Osteoblast (primary cell): ENCODE measurements around the gene RBM33. TPM values are rescaled to one million over a fixed set of nuclear protein-coding genes. Genes with fewer than 3 reads are reported as not detected.
"Not testable (repeated sequence)": the region's sequence is repeated elsewhere in the genome, so short reads cannot be mapped to it uniquely, and the experiment has no call there.

Source experiments
- DNase-seq: peaks from one replicate; pipeline ENCODE4 v3.0.0; 2011; ENCODE audit warnings: low spot score, mixed read lengths; ENCODE audit not compliant: insufficient read length; ENCODE audit errors: missing footprints
- H2AFZ ChIP-seq: 2 replicates; pipeline ENCODE4 v1.6.0; 2011; ENCODE audit warnings: mild to moderate bottlenecking, low read length
- H3K27ac ChIP-seq: 2 replicates; pipeline ENCODE4 v1.5.1; 2011; ENCODE audit warnings: mild to moderate bottlenecking, low read depth, low read length, moderate library complexity
- H3K27me3 ChIP-seq: 2 replicates; pipeline ENCODE4 v1.6.0; 2012; ENCODE audit warnings: mild to moderate bottlenecking, control low read depth, inconsistent platforms, low read length, moderate library complexity; ENCODE audit not compliant: insufficient read depth
- H3K36me3 ChIP-seq: 2 replicates; pipeline ENCODE4 v1.5.1; 2011; ENCODE audit warnings: mild to moderate bottlenecking, low read length, control low read depth, moderate library complexity; ENCODE audit not compliant: insufficient read depth
- H3K4me1 ChIP-seq: 2 replicates; pipeline ENCODE4 v1.5.1; 2011; ENCODE audit warnings: mild to moderate bottlenecking, low read length, control low read depth, moderate library complexity; ENCODE audit not compliant: insufficient read depth
- H3K4me2 ChIP-seq: 2 replicates; pipeline ENCODE4 v1.6.0; 2011; ENCODE audit warnings: mild to moderate bottlenecking, low read length; ENCODE audit not compliant: insufficient read depth
- H3K4me3 ChIP-seq: fragments of 200-600 bp; sonication (generic); 3 replicates; pipeline ENCODE4 v1.5.1; 2012; ENCODE audit warnings: mild to moderate bottlenecking, low read length, inconsistent platforms; ENCODE audit not compliant: insufficient read depth
- H3K79me2 ChIP-seq: 2 replicates; pipeline ENCODE4 v1.6.0; 2012; ENCODE audit warnings: mild to moderate bottlenecking, low read length, control low read depth, inconsistent platforms; ENCODE audit not compliant: insufficient read depth
- H3K9me3 ChIP-seq: 2 replicates; pipeline ENCODE4 v1.5.1; 2011; ENCODE audit warnings: low read depth, low read length, control low read depth
- H4K20me1 ChIP-seq: 2 replicates; pipeline ENCODE4 v1.6.0; 2012; ENCODE audit warnings: mild to moderate bottlenecking, low read length, control low read depth; ENCODE audit not compliant: insufficient read depth
- CTCF ChIP-seq: IDR thresholded peaks from 2 replicates; pipeline ENCODE4 v1.5.1; 2011; ENCODE audit warnings: mild to moderate bottlenecking, low read depth, low read length, moderate library complexity; ENCODE audit errors: extremely low read depth
- total RNA-seq: library from RNA; depleted of rRNA; stranded (reverse); fragments of >200 nt; gene quantifications from 2 replicates; pipeline ENCODE4 v1.2.3, GENCODE V29; 2012

RBM33 gene
- total RNA-seq, 1 donor = 27.5 TPM

- Histone ChIP-seq H4K20me1 (no peaks in the 10 kb centered on the region), H2AFZ (no peak overlapping the region), H3K9me3 (no peaks in the 10 kb centered on the region), H3K36me3 (no peaks in the 10 kb centered on the region), H3K4me2 (no peak overlapping the region), H3K4me3 (no peak overlapping the region), H3K79me2 (no peaks in the 10 kb centered on the region), H3K27ac (no peak overlapping the region), H3K27me3 (no peaks in the 10 kb centered on the region), H3K4me1 (no peaks in the 10 kb centered on the region)
- no peak for TF ChIP-seq CTCF
- DNase-seq = no peak
Measured at GRCh38 chr7:155612658-155613057, 31.8 kb upstream of the RBM33 start.

DNA sequence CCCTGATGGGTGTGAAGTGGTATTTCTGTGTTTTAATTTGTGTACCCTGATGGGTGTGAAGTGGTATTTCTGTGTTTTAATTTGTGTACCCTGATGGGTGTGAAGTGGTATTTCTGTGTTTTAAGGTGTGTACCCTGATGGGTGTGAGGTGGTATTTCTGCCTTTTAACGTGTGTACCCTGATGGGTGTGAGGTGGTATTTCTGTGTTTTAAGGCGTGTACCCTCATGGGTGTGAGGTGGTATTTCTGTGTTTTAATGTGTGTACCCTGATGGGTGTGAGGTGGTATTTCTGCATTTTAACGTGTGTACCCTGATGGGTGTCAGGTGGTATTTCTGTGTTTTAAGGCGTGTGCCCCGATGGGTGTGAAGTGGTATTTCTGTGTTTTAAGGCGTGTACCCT is 29.4 kb upstream of the RBM33 start:
- not testable (repeated sequence) for DNase-seq, H3K4me3 ChIP-seq, H3K4me2 ChIP-seq, H4K20me1 ChIP-seq, H3K79me2 ChIP-seq, H2AFZ ChIP-seq, H3K36me3 ChIP-seq, H3K9me3 ChIP-seq, H3K4me1 ChIP-seq, H3K27ac ChIP-seq, H3K27me3 ChIP-seq

DNA sequence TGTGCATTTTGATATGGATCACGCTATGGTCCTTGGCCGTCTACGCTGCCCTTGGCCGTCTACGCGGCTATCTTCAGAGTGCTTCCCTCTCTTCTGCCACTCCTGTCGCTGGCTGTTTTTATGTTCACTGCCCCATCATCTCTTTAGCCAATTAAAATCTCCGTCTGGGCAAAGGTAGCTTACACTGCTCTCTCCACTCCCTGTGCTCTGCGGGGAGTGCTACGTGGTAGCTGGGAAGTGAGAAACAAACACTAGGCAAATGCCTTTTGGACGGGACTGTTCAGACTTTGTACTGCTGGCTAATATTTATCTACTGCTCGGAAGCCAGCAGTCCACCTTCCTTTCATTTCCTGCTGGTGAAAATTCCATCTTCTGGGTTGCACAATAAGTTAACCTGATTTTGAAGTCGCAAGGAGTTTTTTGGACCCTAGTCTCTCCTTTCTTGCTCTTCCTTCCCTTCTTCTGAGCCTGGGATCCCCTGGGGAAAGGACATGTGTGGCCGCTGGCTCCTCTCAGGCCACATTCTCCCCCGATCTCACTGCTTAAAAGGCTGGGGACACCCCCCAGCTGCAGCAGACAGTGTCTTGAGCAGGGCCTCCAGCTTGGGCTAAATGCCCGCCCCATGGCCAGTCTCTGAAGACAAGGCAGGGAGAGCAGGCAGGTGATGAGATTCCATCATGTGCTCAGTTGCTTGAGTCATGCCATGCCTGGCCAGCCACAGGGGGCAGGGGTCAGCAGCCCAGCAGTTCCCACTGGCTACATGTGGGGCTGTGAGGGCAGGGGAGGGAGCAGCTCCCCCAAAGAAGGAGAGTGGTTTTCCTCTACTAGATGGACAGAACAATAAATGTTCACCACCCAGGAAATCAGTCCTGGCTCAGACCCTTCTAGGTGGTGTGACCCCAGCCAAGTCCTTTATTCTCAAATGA is 25.5 kb upstream of the RBM33 start:
- Histone ChIP-seq H3K4me3 (no peak overlapping the region), H3K36me3 (no peaks in the 10 kb centered on the region), H4K20me1 (no peaks in the 10 kb centered on the region), H3K27me3 (no peaks in the 10 kb centered on the region), H3K27ac (no peak overlapping the region), H3K79me2 (no peaks in the 10 kb centered on the region), H2AFZ (no peak overlapping the region), H3K9me3 (no peaks in the 10 kb centered on the region), H3K4me1 (no peaks in the 10 kb centered on the region), H3K4me2 (no peak overlapping the region)
- no peak for DNase-seq
- TF ChIP-seq CTCF = no peak

GRCh38 chr7:155619634-155620271 is 24.7 kb upstream of the RBM33 start:
- Histone ChIP-seq H3K79me2 (no peaks in the 10 kb centered on the region), H3K4me3 (no peak overlapping the region), H3K27ac (no peak overlapping the region), H3K27me3 (no peaks in the 10 kb centered on the region), H3K9me3 (no peaks in the 10 kb centered on the region), H3K36me3 (no peaks in the 10 kb centered on the region), H4K20me1 (no peaks in the 10 kb centered on the region), H3K4me1 (no peaks in the 10 kb centered on the region), H2AFZ (no peak overlapping the region), H3K4me2 (no peak overlapping the region)
- no peak for TF ChIP-seq CTCF
- DNase-seq = no peak
